IMR-90 (cell line): ENCODE measurements around the gene C10orf90. TPM values are rescaled to one million over a fixed set of nuclear protein-coding genes. Genes with fewer than 3 reads are reported as not detected.

Experiments used
- ATAC-seq: fragments of 200-7000 bp; cut with Tn5 transposase; 2 replicates; pipeline ENCODE4 v1.9.1; 2020; ENCODE audit warnings: low read depth, mild to moderate bottlenecking, moderate library complexity
- BruUV-seq: library from RNA; stranded (reverse); fragments of 400-500 nt; replicated peaks from 2 replicates; lab custom pipeline; 2021; lab: Mats Ljungman, UMichigan
- CTCF ChIA-PET: fragments of 300-600 bp; formaldehyde crosslinking; extraction: SDS; loops from one replicate; lab custom pipeline; 2021; ENCODE audit warnings: antibody characterized with exemption; lab: Yijun Ruan, JAX
- POLR2A ChIA-PET: fragments of 300-600 bp; sonication (Branson Sonifier 250); formaldehyde crosslinking; loops from one replicate; lab custom pipeline; 2022; ENCODE audit warnings: antibody characterized with exemption; ENCODE audit not compliant: unreplicated experiment; lab: Charles Lee
- DNase-seq: peaks from one replicate; pipeline ENCODE4 v3.0.0; 2013
- H2AFZ ChIP-seq: replicated peaks from 2 replicates; pipeline ENCODE3; 2013; ENCODE audit warnings: low read length, mild to moderate bottlenecking; ENCODE audit not compliant: poor library complexity
- H2AK5ac ChIP-seq: 2 replicates; pipeline ENCODE4 v1.6.1; 2013; ENCODE audit warnings: low read depth, low read length, inconsistent platforms
- H2AK9ac ChIP-seq: replicated peaks from 2 replicates; pipeline ENCODE3; 2013; ENCODE audit warnings: mild to moderate bottlenecking, low read depth, low read length, moderate library complexity; ENCODE audit not compliant: poor library complexity
- H2BK120ac ChIP-seq: 2 replicates; pipeline ENCODE4 v1.6.1; 2013; ENCODE audit warnings: low read depth, low read length, inconsistent platforms
- H2BK15ac ChIP-seq: 3 replicates; pipeline ENCODE4 v1.6.1; 2013; ENCODE audit warnings: low read depth, low read length, inconsistent platforms
- H2BK20ac ChIP-seq: 2 replicates; pipeline ENCODE4 v1.6.1; 2013; ENCODE audit warnings: low read depth, mild to moderate bottlenecking, inconsistent platforms, low read length, moderate library complexity
- H2BK5ac ChIP-seq: 2 replicates; pipeline ENCODE4 v1.6.1; 2013; ENCODE audit warnings: mild to moderate bottlenecking, low read depth, low read length, inconsistent platforms; ENCODE audit not compliant: poor library complexity, severe bottlenecking
- H3K14ac ChIP-seq: replicated peaks from 2 replicates; pipeline ENCODE4 v1.6.1; 2013; ENCODE audit warnings: low read depth, low read length, inconsistent platforms
- H3K18ac ChIP-seq: 2 replicates; pipeline ENCODE4 v1.6.1; 2013; ENCODE audit warnings: low read depth, low read length, control low read depth
- H3K23ac ChIP-seq: 2 replicates; pipeline ENCODE4 v1.6.1; 2013; ENCODE audit warnings: low read depth, low read length, inconsistent platforms
- H3K27ac ChIP-seq: 2 replicates; pipeline ENCODE4 v1.5.1; 2013; ENCODE audit warnings: mild to moderate bottlenecking, control low read depth, low read length; ENCODE audit not compliant: insufficient read depth
- H3K27me3 ChIP-seq: 2 replicates; pipeline ENCODE4 v1.6.1; 2013; ENCODE audit warnings: low read length; ENCODE audit not compliant: control insufficient read depth, insufficient read depth
- H3K36me3 ChIP-seq: 2 replicates; pipeline ENCODE4 v1.6.1; 2013; ENCODE audit warnings: low read length, mixed read lengths; ENCODE audit not compliant: control insufficient read depth, insufficient read depth
- H3K4ac ChIP-seq: 2 replicates; pipeline ENCODE4 v1.6.1; 2013; ENCODE audit warnings: low read depth, low read length, inconsistent platforms
- H3K4me1 ChIP-seq: 2 replicates; pipeline ENCODE4 v1.6.1; 2013; ENCODE audit warnings: low read length, mixed read lengths; ENCODE audit not compliant: control insufficient read depth, insufficient read depth
- H3K4me2 ChIP-seq: 2 replicates; pipeline ENCODE4 v1.6.1; 2013; ENCODE audit warnings: low read depth, mild to moderate bottlenecking, control low read depth, low read length, moderate library complexity
- H3K4me3 ChIP-seq: 2 replicates; pipeline ENCODE4 v1.5.1; 2013; ENCODE audit warnings: low read depth, mild to moderate bottlenecking, control low read depth, low read length, moderate library complexity; ENCODE audit not compliant: insufficient read depth
- H3K56ac ChIP-seq: 2 replicates; pipeline ENCODE4 v1.6.1; 2013; ENCODE audit warnings: low read length, inconsistent platforms; ENCODE audit not compliant: insufficient read depth; ENCODE audit errors: extremely low read depth
- H3K79me1 ChIP-seq, 2 experiments: 2 replicates each; pipeline ENCODE4 v1.6.1; 2013; ENCODE audit warnings: low read length in 2 of 2, inconsistent platforms in 1 of 2, low read depth in 1 of 2
- H3K9ac ChIP-seq: 2 replicates; pipeline ENCODE4 v1.6.1; 2013; ENCODE audit warnings: low read depth, low read length, control low read depth
- H3K9me1 ChIP-seq: 2 replicates; pipeline ENCODE4 v1.6.1; 2013; ENCODE audit warnings: low read length, inconsistent platforms; ENCODE audit not compliant: insufficient read depth
- H3K9me3 ChIP-seq: 2 replicates; pipeline ENCODE4 v1.6.1; 2013; ENCODE audit warnings: low read length; ENCODE audit not compliant: control insufficient read depth, insufficient read depth
- H4K20me1 ChIP-seq: 2 replicates; pipeline ENCODE4 v1.6.1; 2013; ENCODE audit warnings: low read length, inconsistent platforms; ENCODE audit not compliant: insufficient read depth
- H4K5ac ChIP-seq: 2 replicates; pipeline ENCODE4 v1.6.1; 2013; ENCODE audit warnings: mild to moderate bottlenecking, low read depth, low read length, control low read depth
- H4K8ac ChIP-seq, 2 experiments: 2 replicates each; pipeline ENCODE4 v1.6.1; 2013; ENCODE audit warnings: low read depth in 2 of 2, low read length in 2 of 2, control low read depth in 1 of 2, inconsistent platforms in 1 of 2
- H4K91ac ChIP-seq: 2 replicates; pipeline ENCODE4 v1.6.1; 2013; ENCODE audit warnings: low read depth, low read length, inconsistent platforms; ENCODE audit not compliant: insufficient read depth
- BHLHE40 ChIP-seq: fragments of 150-350 bp; IDR thresholded peaks from 2 replicates; pipeline ENCODE4 v1.6.1; 2016; ENCODE audit warnings: mild to moderate bottlenecking, low read depth, low read length
- CEBPB ChIP-seq: IDR thresholded peaks from 2 replicates; pipeline ENCODE4 v1.6.1; 2012; ENCODE audit warnings: low read depth, low read length, improper control_type of control experiment
- CHD1 ChIP-seq: IDR thresholded peaks from 2 replicates; pipeline ENCODE4 v1.6.1; 2012; ENCODE audit warnings: low read depth, low read length, improper control_type of control experiment
- NFE2L2 ChIP-seq: fragments of 150-350 bp; IDR thresholded peaks from 2 replicates; pipeline ENCODE4 v1.6.1; 2016; ENCODE audit warnings: low read depth, mild to moderate bottlenecking, low read length
- POLR2A ChIP-seq: IDR thresholded peaks from 2 replicates; pipeline ENCODE4 v1.6.1; 2012; ENCODE audit warnings: mild to moderate bottlenecking, low read depth, low read length
- RAD21 ChIP-seq: IDR thresholded peaks from 2 replicates; pipeline ENCODE4 v1.6.1; 2012; ENCODE audit warnings: low read length, improper control_type of control experiment
- RCOR1 ChIP-seq: IDR thresholded peaks from 2 replicates; pipeline ENCODE4 v1.6.1; 2012; ENCODE audit warnings: mild to moderate bottlenecking, low read length, improper control_type of control experiment; ENCODE audit not compliant: insufficient replicate concordance
- SMC3 ChIP-seq: fragments of 150-350 bp; IDR thresholded peaks from 2 replicates; pipeline ENCODE4 v1.6.1; 2016; ENCODE audit warnings: low read depth, mild to moderate bottlenecking, antibody characterized with exemption, low read length, moderate library complexity
- WGBS, 2 experiments: methylation state at CpG; one replicate each; pipeline versions ENCODE4 v1.1.5 to v1.1.7; 2013; ENCODE audit warnings: missing lambda C conversion rate in 2 of 2; ENCODE audit not compliant: insufficient read length in 1 of 2; ENCODE audit errors: extremely low coverage in 2 of 2; 5-methylcytosine and 5-hydroxymethylcytosine counted together
- dilution Hi-C: fragments of 300-500 bp; cut with HindIII; formaldehyde crosslinking; loops from one replicate; pipeline ENCODE4 v1.14.3; 2018; ENCODE audit warnings: low sequenced_read_pairs; ENCODE audit not compliant: unreplicated experiment
- in situ Hi-C: fragments of 300-500 bp; cut with MboI; formaldehyde crosslinking; loops from 3 replicates; pipeline ENCODE4 v1.14.3; 2019; ENCODE audit warnings: low sequenced_read_pairs, inconsistent platforms, mixed read lengths
- intact Hi-C: fragments of 100-400 bp; cut with micrococcal nuclease; formaldehyde crosslinking; loops from 2 replicates; pipeline ENCODE4 v1.10.0; 2022
- polyA plus RNA-seq, 3 experiments: library from polyadenylated mRNA; depleted of rRNA; stranded (reverse); fragments of >200 nt; gene quantifications; 2 replicates each; pipeline ENCODE4 v1.2.3, GENCODE V29; 2012; ENCODE audit warnings: low replicate concordance in 1 of 3
- total RNA-seq: library from RNA; depleted of rRNA; stranded (reverse); fragments of >200 nt; gene quantifications from 2 replicates; pipeline ENCODE4 v1.2.3, GENCODE V29; 2012
- TF ChIP-seq, protein P1 (sequence below): fragments of 150-350 bp; IDR thresholded peaks from 2 replicates; pipeline ENCODE4 v1.6.1; 2016; ENCODE audit warnings: low read depth, mild to moderate bottlenecking, low read length, moderate library complexity, borderline replicate concordance

The C10orf90 gene
- total and polyA plus RNA-seq, 2 of the 4 experiments (the other 2 are of a cell fraction): 0.05 to 0.18 TPM

DNA sequence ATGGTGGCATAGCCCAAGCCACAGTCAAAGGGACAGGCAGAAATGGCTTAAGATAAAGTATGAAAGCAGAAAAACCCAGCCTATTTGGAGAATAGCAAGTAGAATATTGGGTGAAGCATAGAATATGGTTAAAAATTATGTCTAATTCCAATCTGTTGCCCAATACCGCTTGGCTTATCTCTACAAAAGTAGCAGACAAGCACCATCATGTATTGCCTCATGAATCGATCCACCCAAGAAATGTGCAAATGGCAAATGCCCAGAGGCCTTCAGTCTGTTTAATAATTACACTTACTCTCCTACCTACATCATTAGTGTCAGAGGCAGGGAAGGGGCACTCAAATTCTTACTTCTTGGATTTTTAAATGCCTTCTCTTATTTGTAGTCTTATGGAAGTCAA lies 151.3 kb downstream of the C10orf90 start:
- Histone ChIP-seq H4K91ac (no peak overlapping the region), H3K14ac (no peak overlapping the region), H3K4ac (no peak overlapping the region), H2BK5ac (no peak overlapping the region), H3K23ac (no peak overlapping the region), H3K9me1 (no peaks in the 10 kb centered on the region), H3K27ac (no peak overlapping the region), H2AFZ (no peak overlapping the region), H3K79me1 (no peaks in the 10 kb centered on the region), H3K36me3 (no peaks in the 10 kb centered on the region), H4K8ac (no peak overlapping the region), H2BK20ac (no peak overlapping the region), H3K18ac (no peak overlapping the region), H2BK15ac (no peak overlapping the region), H4K5ac (no peak overlapping the region), H3K4me1 (no peaks in the 10 kb centered on the region), H3K9ac (no peak overlapping the region), H2AK5ac (no peak overlapping the region), H3K27me3 (peaks cover 2% of the 10 kb centered on the region; the same call in 1 of the 2 replicates), H2BK120ac (no peak overlapping the region), H3K9me3 (no peaks in the 10 kb centered on the region), H3K4me2 (no peak overlapping the region), H4K20me1 (no peaks in the 10 kb centered on the region), H2AK9ac (no peak overlapping the region), H3K56ac (no peak overlapping the region), H3K4me3 (no peak overlapping the region)
- DNase-seq (no peak), ATAC-seq (no peak)
- intact Hi-C loops (no loop called here), dilution Hi-C loops (no loop called here), in situ Hi-C loops (no loop called here)
- TF ChIP-seq BHLHE40: no peak
- no peak for TF ChIP-seq RAD21
- TF ChIP-seq, protein P1, sequence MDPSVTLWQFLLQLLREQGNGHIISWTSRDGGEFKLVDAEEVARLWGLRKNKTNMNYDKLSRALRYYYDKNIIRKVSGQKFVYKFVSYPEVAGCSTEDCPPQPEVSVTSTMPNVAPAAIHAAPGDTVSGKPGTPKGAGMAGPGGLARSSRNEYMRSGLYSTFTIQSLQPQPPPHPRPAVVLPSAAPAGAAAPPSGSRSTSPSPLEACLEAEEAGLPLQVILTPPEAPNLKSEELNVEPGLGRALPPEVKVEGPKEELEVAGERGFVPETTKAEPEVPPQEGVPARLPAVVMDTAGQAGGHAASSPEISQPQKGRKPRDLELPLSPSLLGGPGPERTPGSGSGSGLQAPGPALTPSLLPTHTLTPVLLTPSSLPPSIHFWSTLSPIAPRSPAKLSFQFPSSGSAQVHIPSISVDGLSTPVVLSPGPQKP: no peak
- no peak for TF ChIP-seq RCOR1
- no peak for TF ChIP-seq NFE2L2
- TF ChIP-seq POLR2A: no peak
- TF ChIP-seq SMC3: no peak
- no peak for TF ChIP-seq CHD1
- no peak for TF ChIP-seq CEBPB
- CTCF ChIA-PET: no interaction called here
- POLR2A ChIA-PET: no interaction called here
- BruUV-seq: no TSS peak
- WGBS, 2 experiments: no CpG with 5 or more reads among the region's 2 CpGs
